Mucosa of gallbladder (tissue), 1 donor: ENCODE results near the gene CFAP299. TPM values are rescaled to one million over a fixed set of nuclear protein-coding genes. Genes with fewer than 3 reads are reported as not detected.

Source experiments
- DNase-seq: peaks from one replicate; pipeline ENCODE4 v3.0.0-alpha.2; 2020; ENCODE audit warnings: low spot score
- total RNA-seq: library from RNA; stranded (reverse); gene quantifications from one replicate; pipeline ENCODE4 v1.2.1, GENCODE V29; 2021
- donor health status: DM: no; HTN: no; CAD: no.

CFAP299 gene
- total RNA-seq, 1 donor from 2014 or later, result not detected

DNA sequence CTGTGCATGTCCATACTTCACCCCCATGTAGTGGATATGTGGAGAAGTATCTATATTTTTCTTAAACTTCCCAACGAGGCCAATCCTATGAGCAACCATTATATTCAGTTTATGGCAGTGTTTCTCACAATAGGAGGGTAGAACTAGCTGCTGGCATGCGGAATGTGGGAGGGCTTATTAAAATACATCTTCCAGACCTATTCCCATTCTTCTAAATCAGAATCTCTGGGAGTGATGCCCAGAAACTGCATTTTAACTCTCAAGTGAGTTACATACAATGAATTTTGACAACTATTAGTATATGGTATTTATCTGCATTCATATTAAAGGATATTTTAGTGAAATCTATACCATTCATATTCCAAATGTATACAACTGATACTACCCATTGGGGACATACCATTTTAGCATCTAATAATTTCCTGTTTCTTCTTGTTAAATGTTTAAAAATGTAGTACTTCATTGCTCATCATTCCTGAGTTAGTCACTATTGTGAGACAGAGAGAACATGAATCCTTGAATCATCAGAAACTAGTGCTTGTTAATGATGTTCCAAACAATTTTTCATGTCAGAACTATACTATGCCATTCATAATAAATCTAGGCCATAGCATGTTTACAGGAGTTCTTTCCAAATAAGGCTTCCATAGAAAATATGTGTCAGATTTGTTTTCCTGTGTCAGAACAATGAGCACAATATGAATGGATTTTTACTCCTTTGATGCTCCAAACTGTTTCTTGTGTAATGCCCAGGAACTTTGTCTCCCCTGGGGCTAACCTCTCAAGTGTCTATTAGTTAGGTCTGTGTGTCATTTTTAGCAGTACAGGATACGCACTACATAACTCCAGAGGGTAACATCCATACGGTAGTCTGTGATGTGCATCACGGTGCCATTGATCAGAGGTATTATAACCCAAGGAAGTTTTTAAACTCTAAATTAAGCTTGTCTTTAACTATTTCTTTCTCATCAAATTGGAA lies 496.1 kb downstream of the CFAP299 start:
- no peak for DNase-seq

DNA sequence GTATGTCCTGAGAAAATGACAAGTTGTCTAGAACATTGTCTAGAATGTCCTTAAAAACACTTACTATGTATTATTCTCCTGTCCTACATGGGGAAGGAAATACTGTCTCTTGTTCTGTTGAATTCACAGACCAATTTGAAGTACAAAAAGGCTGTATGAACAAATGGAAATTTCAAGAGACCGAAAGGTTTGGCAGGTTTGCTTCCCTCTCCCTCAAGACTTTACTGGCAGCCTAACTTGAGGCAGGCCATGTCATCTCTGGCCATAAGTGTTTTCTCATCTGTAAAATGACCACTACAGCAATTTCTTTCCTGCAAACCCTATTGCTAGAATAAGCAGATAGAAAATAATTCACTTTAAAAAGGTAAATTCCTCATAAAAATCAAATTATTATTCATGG lies 503.8 kb downstream of the CFAP299 start:
- DNase-seq, result no peak

DNA sequence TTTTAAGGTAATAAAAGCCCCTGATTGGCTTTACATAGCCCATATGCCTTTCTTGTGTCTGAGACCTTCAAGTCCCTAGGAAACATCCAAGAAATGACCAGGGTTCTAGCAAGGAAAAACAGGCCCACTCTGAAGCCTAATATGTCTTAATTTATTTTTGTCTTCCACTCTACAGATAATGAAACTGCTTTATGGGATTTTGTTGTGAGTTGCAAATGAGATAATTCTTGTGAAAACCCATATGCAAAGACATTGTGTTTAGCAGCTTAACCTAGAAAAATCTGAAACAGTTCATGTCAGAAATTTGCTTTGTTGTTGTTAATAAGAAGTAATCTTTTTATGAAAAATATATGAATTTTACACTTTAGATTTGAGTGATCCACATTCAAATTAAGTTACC lies 504.3 kb downstream of the CFAP299 start:
- DNase-seq, result no peak

GRCh38 chr4:80840396-80840795 lies 504.9 kb downstream of the CFAP299 start:
- DNase-seq, result no peak

DNA sequence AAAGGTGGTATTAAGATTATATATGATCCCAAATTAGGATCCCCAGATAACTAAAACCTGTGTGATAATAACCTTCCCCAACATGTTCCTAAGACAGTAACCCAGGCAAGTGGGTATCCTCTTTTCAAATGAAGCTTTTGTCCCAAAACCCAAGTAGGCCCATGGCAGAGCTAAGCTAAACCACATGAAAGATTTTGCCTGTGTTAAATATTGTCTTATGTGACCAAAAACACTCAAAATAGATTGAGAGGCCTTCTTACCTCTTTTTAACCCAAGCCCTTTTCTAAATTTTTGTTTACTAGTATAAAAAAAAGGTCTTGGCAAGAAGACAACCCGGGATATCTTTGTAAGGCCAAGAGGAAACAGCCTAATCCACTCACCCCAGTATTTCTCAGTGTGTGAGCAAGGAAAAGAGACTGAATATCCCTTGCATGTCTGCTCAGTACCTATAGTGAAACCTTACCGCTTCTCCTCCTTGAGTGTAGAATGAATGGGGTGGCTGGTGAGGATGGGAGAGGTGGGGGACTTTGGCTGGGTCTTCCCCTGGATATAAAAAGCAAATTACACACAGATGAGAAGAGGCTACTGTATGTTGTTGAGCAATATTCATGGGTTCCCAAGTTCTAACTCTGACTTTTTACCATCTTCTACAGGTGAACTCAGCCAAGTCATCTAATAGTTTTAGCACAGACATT lies 506.2 kb downstream of the CFAP299 start:
- no peak for DNase-seq

DNA sequence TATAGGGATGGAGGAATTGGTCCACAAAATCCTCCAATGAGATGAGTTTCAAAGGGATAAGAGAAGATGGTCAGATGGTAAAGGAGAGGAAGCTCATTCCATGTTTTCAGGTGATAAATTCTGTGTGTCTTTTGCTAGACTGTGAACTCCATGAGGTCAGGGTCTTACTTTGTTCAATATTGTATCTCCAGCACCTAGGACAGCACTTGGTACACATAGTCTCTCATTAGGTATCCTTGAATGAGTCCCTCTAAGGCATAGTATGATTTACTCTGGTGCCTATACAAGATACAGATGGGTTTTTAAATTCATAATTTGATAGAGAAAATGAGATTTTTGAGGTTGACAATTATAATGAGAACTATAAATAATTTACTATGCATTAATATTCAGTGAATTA lies 510.7 kb downstream of the CFAP299 start:
- DNase-seq, result no peak

DNA sequence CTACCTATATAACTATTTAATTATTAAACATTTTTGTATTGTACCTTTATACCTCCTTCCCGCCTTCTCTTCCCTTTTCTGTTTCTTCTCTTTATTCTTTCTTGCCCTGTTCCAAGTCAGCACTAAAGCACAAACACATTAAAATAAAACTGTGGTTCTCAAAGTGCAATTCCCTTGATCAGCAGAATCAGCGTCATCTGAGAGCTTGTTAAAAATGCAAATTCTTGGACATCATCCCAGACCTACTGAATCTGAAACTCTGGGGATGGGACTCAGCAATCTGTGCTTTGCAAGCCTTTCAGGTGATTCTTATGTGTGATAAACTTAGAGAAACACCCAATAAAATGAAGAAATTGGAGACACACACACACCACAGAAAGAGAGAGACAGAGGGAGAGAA lies 516.5 kb downstream of the CFAP299 start:
- DNase-seq, result no peak

- no peak for DNase-seq
Observed at GRCh38 chr4:80873571-80873970, 538.0 kb downstream of the CFAP299 start.

- no peak for DNase-seq
Observed at GRCh38 chr4:80874979-80875378, 539.4 kb downstream of the CFAP299 start.

- no peak for DNase-seq
Observed at GRCh38 chr4:80875642-80876041, 540.1 kb downstream of the CFAP299 start.

GRCh38 chr4:80876810-80877209 lies 541.3 kb downstream of the CFAP299 start:
- no peak for DNase-seq

- DNase-seq, result no peak
Observed at GRCh38 chr4:80878218-80878617, 542.7 kb downstream of the CFAP299 start.

DNA sequence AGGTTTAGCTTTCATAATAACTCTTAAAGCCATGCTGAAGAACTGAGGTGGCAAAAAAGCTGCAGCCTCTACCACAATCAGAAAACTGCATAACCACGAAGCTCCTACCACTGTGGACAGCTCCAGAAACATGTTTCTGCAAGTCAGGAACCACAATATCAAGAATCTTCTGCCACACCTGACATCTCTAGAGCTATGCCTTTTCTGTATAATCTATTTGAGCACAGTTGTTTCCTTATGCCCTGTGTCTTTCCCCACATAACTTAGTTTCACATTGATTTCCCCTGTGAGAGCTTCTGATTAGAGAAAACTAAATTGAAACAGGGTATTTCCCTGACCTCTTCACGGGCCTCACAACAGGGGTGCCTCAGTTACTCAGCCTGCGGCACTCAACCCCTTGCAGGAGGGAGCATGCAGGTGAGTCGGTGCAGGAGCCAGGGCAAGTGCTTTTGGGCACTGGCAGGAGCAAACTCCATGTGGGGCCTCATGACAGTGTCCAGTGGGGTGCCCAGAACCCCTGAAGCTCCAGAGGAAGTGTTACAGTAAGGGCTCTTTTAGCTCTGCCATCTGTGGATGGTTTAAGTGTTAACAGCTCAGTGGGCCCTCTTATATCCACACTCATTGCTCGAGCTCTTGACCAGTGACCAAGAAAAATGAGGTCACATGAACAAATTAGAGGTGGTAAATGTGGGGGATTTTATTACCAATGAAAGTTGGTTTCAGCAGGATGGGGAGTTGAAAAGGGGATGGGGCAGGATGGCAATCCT lies 562.2 kb downstream of the CFAP299 start:
- DNase-seq, result no peak

GRCh38 chr4:80900908-80901307 lies 565.4 kb downstream of the CFAP299 start:
- DNase-seq, result no peak

GRCh38 chr4:80903020-80903419 lies 567.5 kb downstream of the CFAP299 start:
- DNase-seq, result no peak

DNA sequence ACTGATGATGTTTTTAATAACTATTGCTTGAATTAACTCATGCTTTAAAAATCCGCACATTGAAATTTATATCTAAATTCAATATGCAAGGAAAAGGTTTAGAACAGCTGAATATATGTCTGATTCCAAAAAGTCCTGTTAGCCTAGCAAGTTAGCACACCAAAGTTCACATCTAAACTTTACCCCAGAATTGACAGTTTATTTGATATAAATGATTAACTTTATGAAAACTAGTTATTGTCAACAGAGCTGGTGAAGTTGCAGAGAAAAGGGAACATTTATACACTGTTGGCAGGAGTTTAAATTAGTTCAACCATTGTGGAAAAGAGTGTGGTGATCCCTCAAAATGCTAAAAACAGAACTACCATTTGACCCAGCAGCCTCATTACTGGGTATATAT lies 574.4 kb downstream of the CFAP299 start:
- DNase-seq, result no peak

GRCh38 chr4:80911458-80911857 lies 575.9 kb downstream of the CFAP299 start:
- no peak for DNase-seq

GRCh38 chr4:80912350-80912749 lies 576.8 kb downstream of the CFAP299 start:
- no peak for DNase-seq

DNA sequence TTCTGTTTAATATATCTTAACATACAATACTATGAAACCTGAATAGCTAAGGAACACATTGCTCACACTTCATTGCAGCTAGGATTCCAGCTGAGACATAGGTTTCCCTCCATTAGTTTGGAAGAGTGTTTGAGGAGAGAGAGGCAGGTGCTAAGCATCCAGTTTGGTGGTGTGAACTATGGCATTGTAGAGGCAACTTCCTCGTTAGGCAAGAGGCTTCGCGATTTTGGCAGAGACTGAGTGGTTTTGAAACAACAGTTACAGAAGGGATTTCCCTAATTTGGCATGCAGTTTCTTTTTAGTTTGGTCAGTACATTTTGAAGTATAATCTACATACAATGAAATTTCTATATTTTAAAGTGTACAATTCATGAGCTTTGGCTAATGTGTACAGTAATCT lies 577.9 kb downstream of the CFAP299 start:
- DNase-seq, result no peak

DNA sequence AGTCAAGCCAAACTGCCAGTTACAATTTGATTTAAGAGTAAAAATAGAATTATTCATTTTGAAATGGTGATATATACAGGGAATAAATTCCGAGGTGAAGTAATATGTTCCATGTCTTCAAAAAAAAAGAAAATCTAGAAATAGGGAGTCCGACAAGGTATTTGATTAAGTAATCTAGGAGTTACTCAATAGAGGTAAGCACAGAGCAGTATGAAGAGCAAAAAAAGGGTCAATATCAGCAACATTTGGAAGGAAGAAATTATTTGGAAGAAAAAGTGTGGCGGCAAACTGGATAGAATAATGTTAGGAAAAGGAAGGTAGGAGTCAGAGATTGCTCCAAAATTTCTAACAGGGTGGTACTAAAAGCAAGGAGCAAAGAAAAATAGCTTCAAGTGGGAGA lies 581.2 kb downstream of the CFAP299 start:
- DNase-seq, result no peak

DNA sequence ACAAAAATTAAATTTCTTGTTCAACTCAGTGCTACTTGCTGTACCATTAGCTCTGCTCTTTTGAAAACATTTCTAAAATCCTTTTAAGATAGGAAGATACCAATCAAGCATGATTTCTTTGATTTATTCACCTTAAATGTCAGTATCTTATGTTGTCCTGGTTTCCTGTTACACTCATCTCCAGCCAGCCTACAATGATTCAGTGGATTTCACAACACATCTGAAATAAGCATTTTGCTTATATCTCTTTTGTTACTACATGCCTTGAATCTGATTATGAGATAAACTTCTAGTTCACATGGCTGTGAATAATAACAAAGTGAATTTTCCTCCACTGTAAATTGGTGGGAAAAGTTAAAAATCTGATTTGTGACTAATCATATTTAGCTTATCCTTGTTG lies 582.5 kb downstream of the CFAP299 start:
- no peak for DNase-seq

DNA sequence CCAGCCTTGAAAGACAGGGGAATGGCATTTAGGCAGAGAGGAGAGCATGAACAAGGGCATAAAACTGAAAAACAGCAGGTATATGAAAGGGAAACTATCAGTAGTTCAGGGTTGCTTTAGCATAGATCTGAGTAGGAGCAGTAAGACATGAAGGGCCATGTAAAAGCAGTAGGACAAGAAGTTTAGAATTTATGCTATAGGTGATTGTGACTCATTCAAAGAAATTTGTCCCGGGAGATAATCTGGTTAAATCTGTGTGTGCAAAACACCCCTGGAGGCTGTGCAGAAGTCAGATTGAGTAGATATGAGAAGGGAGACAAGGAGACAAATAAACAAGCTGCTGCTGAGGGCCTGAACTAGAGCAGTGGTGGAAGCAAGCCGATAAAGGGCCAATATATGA lies 585.9 kb downstream of the CFAP299 start:
- DNase-seq, result no peak
